Activated T-cell treated with anti-CD3 and anti-CD28 coated beads, Interleukin-2, amount 50 U/mL, for 4 hours (primary cell): ENCODE results near the gene BTBD16. TPM values are rescaled to one million over a fixed set of nuclear protein-coding genes. Genes with fewer than 3 reads are reported as not detected.

Source experiments
- ATAC-seq, 2 donors: fragments of 200-7000 bp; cut with Tn5 transposase; one replicate each; pipeline ENCODE4 v1.10.0; 2021
- DNase-seq: peaks from one replicate; pipeline ENCODE4 v3.0.0-alpha.2; 2020
- H3K27me3 Mint-ChIP-seq: one replicate; pipeline ENCODE4 v1.8.0; 2021; ENCODE audit warnings: low read depth, mixed read lengths
- H3K36me3 Mint-ChIP-seq: one replicate; pipeline ENCODE4 v1.8.0; 2022; ENCODE audit warnings: mixed read lengths; ENCODE audit not compliant: insufficient read depth
- H3K4me1 Mint-ChIP-seq: one replicate; pipeline ENCODE4 v1.8.0; 2021; ENCODE audit warnings: low read depth, mixed read lengths
- H3K4me3 Mint-ChIP-seq: one replicate; pipeline ENCODE4 v1.8.0; 2021; ENCODE audit warnings: mild to moderate bottlenecking, moderate library complexity, mixed read lengths
- H3K9me3 Mint-ChIP-seq: one replicate; pipeline ENCODE4 v1.8.0; 2021; ENCODE audit warnings: mixed read lengths
- total RNA-seq, 3 donors: library from RNA; stranded (reverse); gene quantifications; one replicate each; pipeline ENCODE4 v1.2.1, GENCODE V29; 2021

BTBD16 gene
- total RNA-seq, 3 donors from 2014 or later = not detected

- H3K4me1 Mint-ChIP-seq = no peaks in the 10 kb centered on the region
These were observed 6.5 kb downstream of the BTBD16 start for GRCh38 chr10:122277526-122278136.

GRCh38 chr10:122279725-122280141 lies 8.6 kb downstream of the BTBD16 start:
- H3K9me3 Mint-ChIP-seq = no peaks in the 10 kb centered on the region
- H3K27me3 Mint-ChIP-seq = peaks cover 9% of the 10 kb centered on the region
- no peak overlapping the region for H3K4me3 Mint-ChIP-seq
- no peaks in the 10 kb centered on the region for H3K4me1 Mint-ChIP-seq
- DNase-seq (no peak), ATAC-seq (peak in 1 of 2 donors; percentile 25)
- no peaks in the 10 kb centered on the region for H3K36me3 Mint-ChIP-seq

More at GRCh38 chr10:122277526-122278136, 6.5 kb downstream of the BTBD16 start:
- no peak overlapping the region for H3K4me3 Mint-ChIP-seq
- no peak for DNase-seq
- no peak for ATAC-seq
- peaks cover 9% of the 10 kb centered on the region for H3K27me3 Mint-ChIP-seq
- no peaks in the 10 kb centered on the region for H3K36me3 Mint-ChIP-seq
- no peaks in the 10 kb centered on the region for H3K9me3 Mint-ChIP-seq

GRCh38 chr10:122280156-122280555 lies 9.1 kb downstream of the BTBD16 start:
- DNase-seq = no peak
- no peaks in the 10 kb centered on the region for H3K36me3 Mint-ChIP-seq
- no peak overlapping the region for H3K4me3 Mint-ChIP-seq
- H3K27me3 Mint-ChIP-seq = peaks cover 11% of the 10 kb centered on the region
- ATAC-seq = no peak
- H3K9me3 Mint-ChIP-seq = no peaks in the 10 kb centered on the region
- no peaks in the 10 kb centered on the region for H3K4me1 Mint-ChIP-seq

- DNase-seq (no peak), ATAC-seq (no peak)
- Mint-ChIP-seq H3K27me3 (peaks cover 11% of the 10 kb centered on the region), H3K9me3 (no peaks in the 10 kb centered on the region), H3K4me1 (no peaks in the 10 kb centered on the region), H3K36me3 (no peaks in the 10 kb centered on the region), H3K4me3 (no peak overlapping the region)
These were observed 10.0 kb downstream of the BTBD16 start for GRCh38 chr10:122281018-122281626.

GRCh38 chr10:122281751-122282150 lies 10.7 kb downstream of the BTBD16 start:
- Mint-ChIP-seq H3K27me3 (peaks cover 11% of the 10 kb centered on the region), H3K9me3 (no peaks in the 10 kb centered on the region)

GRCh38 chr10:122282253-122282671 lies 11.2 kb downstream of the BTBD16 start:
- Mint-ChIP-seq H3K27me3 (peaks cover 11% of the 10 kb centered on the region), H3K4me1 (no peaks in the 10 kb centered on the region), H3K4me3 (no peak overlapping the region), H3K9me3 (no peaks in the 10 kb centered on the region), H3K36me3 (no peaks in the 10 kb centered on the region)
- DNase-seq (no peak), ATAC-seq (no peak)

More at GRCh38 chr10:122281751-122282150, 10.7 kb downstream of the BTBD16 start:
- Mint-ChIP-seq H3K36me3 (no peaks in the 10 kb centered on the region), H3K4me3 (no peak overlapping the region), H3K4me1 (no peaks in the 10 kb centered on the region)
- DNase-seq = no peak
- no peak for ATAC-seq

- peaks cover 12% of the 10 kb centered on the region for H3K27me3 Mint-ChIP-seq
- ATAC-seq = no peak
- H3K4me1 Mint-ChIP-seq = no peaks in the 10 kb centered on the region
- no peak for DNase-seq
- no peaks in the 10 kb centered on the region for H3K9me3 Mint-ChIP-seq
- no peak overlapping the region for H3K4me3 Mint-ChIP-seq
- no peaks in the 10 kb centered on the region for H3K36me3 Mint-ChIP-seq
These were observed 11.8 kb downstream of the BTBD16 start for GRCh38 chr10:122282909-122283308.

- Mint-ChIP-seq H3K4me1 (no peaks in the 10 kb centered on the region), H3K27me3 (peaks cover 15% of the 10 kb centered on the region), H3K4me3 (no peak overlapping the region), H3K36me3 (no peaks in the 10 kb centered on the region), H3K9me3 (no peaks in the 10 kb centered on the region)
- DNase-seq (no peak), ATAC-seq (no peak)
These were observed 14.7 kb downstream of the BTBD16 start for GRCh38 chr10:122285506-122286444.

GRCh38 chr10:122286867-122287266 lies 15.8 kb downstream of the BTBD16 start:
- no peak for ATAC-seq

GRCh38 chr10:122287570-122287969 lies 16.5 kb downstream of the BTBD16 start:
- Mint-ChIP-seq H3K4me1 (no peaks in the 10 kb centered on the region), H3K4me3 (no peak overlapping the region), H3K36me3 (no peaks in the 10 kb centered on the region), H3K9me3 (no peaks in the 10 kb centered on the region), H3K27me3 (peaks cover 8% of the 10 kb centered on the region)
- DNase-seq (no peak), ATAC-seq (no peak)

More at GRCh38 chr10:122286867-122287266, 15.8 kb downstream of the BTBD16 start:
- peaks cover 12% of the 10 kb centered on the region for H3K27me3 Mint-ChIP-seq
- H3K4me3 Mint-ChIP-seq = no peak overlapping the region
- no peak for DNase-seq
- no peaks in the 10 kb centered on the region for H3K4me1 Mint-ChIP-seq
- no peaks in the 10 kb centered on the region for H3K36me3 Mint-ChIP-seq
- H3K9me3 Mint-ChIP-seq = no peaks in the 10 kb centered on the region

- Mint-ChIP-seq H3K9me3 (no peaks in the 10 kb centered on the region), H3K4me1 (no peaks in the 10 kb centered on the region), H3K27me3 (peaks cover 6% of the 10 kb centered on the region), H3K4me3 (no peak overlapping the region), H3K36me3 (no peaks in the 10 kb centered on the region)
- ATAC-seq (no peak), DNase-seq (no peak)
These were observed 17.2 kb downstream of the BTBD16 start for GRCh38 chr10:122288262-122288661.

GRCh38 chr10:122288917-122289316 lies 17.8 kb downstream of the BTBD16 start:
- Mint-ChIP-seq H3K27me3 (peaks cover 6% of the 10 kb centered on the region), H3K36me3 (no peaks in the 10 kb centered on the region), H3K4me3 (no peak overlapping the region), H3K9me3 (no peaks in the 10 kb centered on the region), H3K4me1 (no peaks in the 10 kb centered on the region)
- DNase-seq (no peak), ATAC-seq (no peak)

- no peak for ATAC-seq
- no peaks in the 10 kb centered on the region for H3K9me3 Mint-ChIP-seq
- peaks cover 8% of the 10 kb centered on the region for H3K4me1 Mint-ChIP-seq
- DNase-seq = no peak
- H3K36me3 Mint-ChIP-seq = no peaks in the 10 kb centered on the region
- no peak overlapping the region for H3K4me3 Mint-ChIP-seq
- H3K27me3 Mint-ChIP-seq = peaks cover 4% of the 10 kb centered on the region
These were observed 19.2 kb downstream of the BTBD16 start for GRCh38 chr10:122290334-122290733.

- Mint-ChIP-seq H3K36me3 (no peaks in the 10 kb centered on the region), H3K4me1 (peaks cover 10% of the 10 kb centered on the region), H3K4me3 (no peak overlapping the region), H3K27me3 (peaks cover 4% of the 10 kb centered on the region), H3K9me3 (no peaks in the 10 kb centered on the region)
- DNase-seq (no peak), ATAC-seq (no peak)
These were observed 19.9 kb downstream of the BTBD16 start for GRCh38 chr10:122290833-122291532.
